H1 (cell line): ENCODE data around the gene BAAT. TPM values are rescaled to one million over a fixed set of nuclear protein-coding genes. Genes with fewer than 3 reads are reported as not detected.

ENCODE experiments used
- NRF1 ChIP-seq: IDR thresholded peaks from 2 replicates; pipeline ENCODE4 v1.6.1; 2011; ENCODE audit warnings: mild to moderate bottlenecking, low read depth, low read length, improper control_type of control experiment
- polyA plus RNA-seq, 7 experiments: library from polyadenylated mRNA; depleted of rRNA in 3 of 7; stranded (reverse) in 5 of 7; unstranded in 2 of 7; fragments of >200 nt in 5 of 7; fragments of 200-250 nt in 2 of 7; gene quantifications; 1 replicate in 5 of 7; 2 replicates in 1 of 7; 4 replicates in 1 of 7; pipeline versions ENCODE4 v1.2.1 to v1.2.3, GENCODE V29; 2011 to 2013; ENCODE audit warnings: missing spikeins in 2 of 7, mixed read lengths in 2 of 7
- total RNA-seq: library from RNA; stranded (reverse); fragmentation: NEBNext Ultra II Directional; extraction: Animal tissue kit (Norgen Biotek cat#: 25700); gene quantifications from 2 replicates; pipeline ENCODE4 v1.2.1, GENCODE V29; 2021

Gene BAAT
- total and polyA plus RNA-seq, 2 of the 8 experiments (the other 6 are each of a cell fraction or from before 2014, with no cell fraction given) = 0.09 to 0.17 TPM

DNA sequence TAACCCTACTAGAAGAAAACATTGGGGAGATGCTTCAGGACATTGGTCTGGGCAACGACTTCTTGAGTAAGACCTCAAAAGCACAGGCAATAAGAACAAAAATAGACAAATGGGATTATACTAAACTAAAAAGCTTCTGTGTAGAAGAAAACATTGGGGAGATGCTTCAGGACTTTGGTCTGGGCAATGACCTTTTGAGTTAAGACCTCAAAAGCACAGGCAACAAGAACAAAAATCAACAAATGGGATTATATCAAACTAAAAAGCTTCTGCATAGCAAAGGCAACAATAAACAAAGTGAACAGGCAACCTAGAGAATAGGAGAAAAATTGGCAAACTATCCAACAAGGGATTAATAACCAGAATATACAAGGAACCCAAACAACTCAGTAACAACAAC lies 9.9 kb upstream of the BAAT start (continued):
- no peak for TF ChIP-seq NRF1
